H1 (cell line): ENCODE measurements around the gene CIPC. TPM values are rescaled to one million over a fixed set of nuclear protein-coding genes. Genes with fewer than 3 reads are reported as not detected.

Experiments used
- EZH2 ChIP-seq: fragments of 200-600 bp; sonication (generic); IDR thresholded peaks from 2 replicates; pipeline ENCODE4 v1.7.1; 2012; ENCODE audit warnings: low read depth, mild to moderate bottlenecking, moderate library complexity, low read length, inconsistent platforms; ENCODE audit not compliant: severe bottlenecking
- KDM4A ChIP-seq: IDR thresholded peaks from one replicate; pipeline ENCODE4 v1.7.1; 2012; ENCODE audit warnings: low read depth, mild to moderate bottlenecking, moderate library complexity, low read length, inconsistent platforms; ENCODE audit not compliant: severe bottlenecking
- KDM5A ChIP-seq: fragments of 200-600 bp; IDR thresholded peaks from 2 replicates; pipeline ENCODE4 v1.7.1; 2012; ENCODE audit warnings: mild to moderate bottlenecking, low read length, inconsistent platforms, mixed read lengths
- POU5F1 ChIP-seq: IDR thresholded peaks from 2 replicates; pipeline ENCODE4 v1.6.1; 2011; ENCODE audit warnings: low read depth, mild to moderate bottlenecking, low read length, moderate library complexity
- RNF2 ChIP-seq: fragments of 200-900, 300-1000 bp; sonication (generic); IDR thresholded peaks from 2 replicates; pipeline ENCODE4 v1.7.1; 2016; ENCODE audit warnings: borderline replicate concordance, low read depth, mild to moderate bottlenecking, antibody characterized with exemption, low read length; ENCODE audit not compliant: poor library complexity, severe bottlenecking; ENCODE audit errors: missing control alignments
- SUZ12 ChIP-seq: fragments of 200-600 bp; sonication (generic); IDR thresholded peaks from 2 replicates; pipeline ENCODE4 v1.6.1; 2012; ENCODE audit warnings: mild to moderate bottlenecking, inconsistent platforms, low read length, moderate library complexity, mixed read lengths
- TEAD4 ChIP-seq: IDR thresholded peaks from 2 replicates; pipeline ENCODE4 v1.6.1; 2012; ENCODE audit warnings: low read depth, low read length, inconsistent platforms, mixed read lengths
- polyA plus RNA-seq, 7 experiments: library from polyadenylated mRNA; depleted of rRNA in 3 of 7; stranded (reverse) in 5 of 7; unstranded in 2 of 7; fragments of >200 nt in 5 of 7; fragments of 200-250 nt in 2 of 7; gene quantifications; 1 replicate in 5 of 7; 2 replicates in 1 of 7; 4 replicates in 1 of 7; pipeline versions ENCODE4 v1.2.1 to v1.2.3, GENCODE V29; 2011 to 2013; ENCODE audit warnings: missing spikeins in 2 of 7, mixed read lengths in 2 of 7
- total RNA-seq: library from RNA; stranded (reverse); fragmentation: NEBNext Ultra II Directional; extraction: Animal tissue kit (Norgen Biotek cat#: 25700); gene quantifications from 2 replicates; pipeline ENCODE4 v1.2.1, GENCODE V29; 2021
- TF ChIP-seq, protein P1 (sequence below), 3 experiments: IDR thresholded peaks; 1 replicate in 2 of 3; 2 replicates in 1 of 3; pipeline versions ENCODE4 v1.5.1 to v1.6.1; 2011; ENCODE audit warnings: low read length in 3 of 3, mild to moderate bottlenecking in 3 of 3, inconsistent platforms in 2 of 3, low read depth in 1 of 3, moderate library complexity in 1 of 3; ENCODE audit not compliant: insufficient read depth in 1 of 3; ENCODE audit errors: control extremely low read depth in 1 of 3

Gene CIPC
- total and polyA plus RNA-seq, 2 of the 8 experiments (the other 6 are each of a cell fraction or from before 2014, with no cell fraction given), result 13.9 to 32.7 TPM

DNA sequence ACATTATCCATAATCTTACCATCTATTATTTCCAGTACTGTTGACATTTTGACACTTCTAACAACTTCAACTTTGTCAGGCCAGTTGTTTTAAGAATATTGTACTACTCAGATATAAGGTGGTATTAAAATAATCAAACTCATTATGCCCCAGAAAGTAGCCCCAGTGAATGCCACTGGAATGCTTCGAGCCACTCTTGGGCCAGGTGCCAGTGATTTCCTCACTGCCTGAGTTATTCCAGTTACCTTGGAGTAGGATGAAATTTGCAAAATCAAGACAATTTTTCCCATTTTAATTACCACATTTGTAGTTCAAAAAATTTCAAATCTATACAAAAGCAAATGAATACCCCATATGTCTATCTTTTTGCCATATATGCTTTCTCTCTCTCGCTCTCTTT, 9.2 kb downstream of the CIPC start (continued):
- TF ChIP-seq, protein P1, sequence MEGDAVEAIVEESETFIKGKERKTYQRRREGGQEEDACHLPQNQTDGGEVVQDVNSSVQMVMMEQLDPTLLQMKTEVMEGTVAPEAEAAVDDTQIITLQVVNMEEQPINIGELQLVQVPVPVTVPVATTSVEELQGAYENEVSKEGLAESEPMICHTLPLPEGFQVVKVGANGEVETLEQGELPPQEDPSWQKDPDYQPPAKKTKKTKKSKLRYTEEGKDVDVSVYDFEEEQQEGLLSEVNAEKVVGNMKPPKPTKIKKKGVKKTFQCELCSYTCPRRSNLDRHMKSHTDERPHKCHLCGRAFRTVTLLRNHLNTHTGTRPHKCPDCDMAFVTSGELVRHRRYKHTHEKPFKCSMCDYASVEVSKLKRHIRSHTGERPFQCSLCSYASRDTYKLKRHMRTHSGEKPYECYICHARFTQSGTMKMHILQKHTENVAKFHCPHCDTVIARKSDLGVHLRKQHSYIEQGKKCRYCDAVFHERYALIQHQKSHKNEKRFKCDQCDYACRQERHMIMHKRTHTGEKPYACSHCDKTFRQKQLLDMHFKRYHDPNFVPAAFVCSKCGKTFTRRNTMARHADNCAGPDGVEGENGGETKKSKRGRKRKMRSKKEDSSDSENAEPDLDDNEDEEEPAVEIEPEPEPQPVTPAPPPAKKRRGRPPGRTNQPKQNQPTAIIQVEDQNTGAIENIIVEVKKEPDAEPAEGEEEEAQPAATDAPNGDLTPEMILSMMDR (IDR thresholded peaks at IDR 0.05; ENCODE audit: control extremely low read depth in 1 of 3, insufficient read depth in 1 of 3, low read depth in 1 of 3, low read length in 3 of 3), result no peak
- TF ChIP-seq POU5F1, result no peak
- no peak for TF ChIP-seq EZH2
- TF ChIP-seq KDM5A, result no peak
- TF ChIP-seq KDM4A, result no peak
- TF ChIP-seq RNF2, result no peak
- TF ChIP-seq SUZ12, result no peak
- TF ChIP-seq TEAD4, result no peak
